Immature natural killer cell (primary cell): ENCODE results near the gene FOXJ3. TPM values are rescaled to one million over a fixed set of nuclear protein-coding genes. Genes with fewer than 3 reads are reported as not detected.

ENCODE experiments used
- DNase-seq, 3 donors: peaks; one replicate each; pipeline ENCODE4 v3.0.0; 2022; ENCODE audit warnings: mixed read lengths in 1 of 3
- H3K27ac Mint-ChIP-seq, 6 donors: one replicate each; pipeline ENCODE4 v1.8.0; 2020; ENCODE audit warnings: mixed read lengths in 6 of 6, mild to moderate bottlenecking in 5 of 6, inconsistent platforms in 4 of 6, moderate library complexity in 3 of 6
- H3K27me3 Mint-ChIP-seq, 3 donors: one replicate each; pipeline ENCODE4 v1.8.0; 2020 to 2021; ENCODE audit warnings: low read depth in 3 of 3, mild to moderate bottlenecking in 3 of 3, mixed read lengths in 3 of 3, moderate library complexity in 3 of 3, inconsistent platforms in 1 of 3
- H3K36me3 Mint-ChIP-seq, 3 donors: one replicate each; pipeline ENCODE4 v1.8.0; 2020; ENCODE audit warnings: mixed read lengths in 3 of 3, inconsistent platforms in 2 of 3, mild to moderate bottlenecking in 2 of 3
- H3K4me1 Mint-ChIP-seq, 2 donors: one replicate each; pipeline ENCODE4 v1.8.0; 2020; ENCODE audit warnings: inconsistent platforms in 2 of 2, mild to moderate bottlenecking in 2 of 2, mixed read lengths in 2 of 2, moderate library complexity in 1 of 2
- H3K4me3 Mint-ChIP-seq, 5 donors: one replicate each; pipeline ENCODE4 v1.8.0; 2020; ENCODE audit warnings: mild to moderate bottlenecking in 5 of 5, mixed read lengths in 5 of 5, inconsistent platforms in 3 of 5, moderate library complexity in 3 of 5
- H3K9me3 Mint-ChIP-seq, 6 donors: one replicate each; pipeline ENCODE4 v1.8.0; 2020; ENCODE audit warnings: mild to moderate bottlenecking in 6 of 6, mixed read lengths in 6 of 6, inconsistent platforms in 4 of 6, moderate library complexity in 3 of 6
- polyA plus RNA-seq, 3 donors: library from polyadenylated mRNA; unstranded; fragments of 300-500 nt; fragmentation: Illumina TruSeq; gene quantifications; one replicate each; pipeline ENCODE4 v1.2.3, GENCODE V29; 2021

FOXJ3 gene
- polyA plus RNA-seq, 3 donors from 2014 or later, result 16.3 to 32.3 (median 24.5) TPM

DNA sequence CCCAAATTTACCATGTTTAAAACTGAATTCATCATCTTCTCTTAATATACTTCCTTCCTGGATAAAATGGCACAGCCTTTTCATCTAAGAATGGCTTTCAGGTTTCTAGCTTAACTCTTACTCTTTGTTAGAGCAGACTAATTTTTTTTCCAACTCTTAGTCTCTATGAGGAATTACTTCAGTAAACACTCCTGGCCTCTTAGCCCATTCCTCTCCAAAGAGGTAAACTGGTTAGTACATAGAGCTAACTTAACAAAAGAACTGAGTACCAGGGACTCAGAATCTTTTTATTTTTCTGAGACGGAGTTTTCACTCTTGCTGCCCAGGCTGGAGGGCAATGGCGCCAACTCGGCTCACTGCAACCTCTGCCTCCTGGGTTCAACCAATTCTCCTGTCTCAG, 21.1 kb downstream of the FOXJ3 start:
- Mint-ChIP-seq H3K4me3 (no peak overlapping the region), H3K36me3 (peaks cover 0 to 9% (median 0%) of the 10 kb centered on the region in 3 donors), H3K27ac (no peak overlapping the region), H3K4me1 (peaks cover 77 to 92% of the 10 kb centered on the region in 2 donors), H3K27me3 (peaks cover 0 to 1% (median 0%) of the 10 kb centered on the region in 3 donors), H3K9me3 (no peaks in the 10 kb centered on the region)
- no peak for DNase-seq

DNA sequence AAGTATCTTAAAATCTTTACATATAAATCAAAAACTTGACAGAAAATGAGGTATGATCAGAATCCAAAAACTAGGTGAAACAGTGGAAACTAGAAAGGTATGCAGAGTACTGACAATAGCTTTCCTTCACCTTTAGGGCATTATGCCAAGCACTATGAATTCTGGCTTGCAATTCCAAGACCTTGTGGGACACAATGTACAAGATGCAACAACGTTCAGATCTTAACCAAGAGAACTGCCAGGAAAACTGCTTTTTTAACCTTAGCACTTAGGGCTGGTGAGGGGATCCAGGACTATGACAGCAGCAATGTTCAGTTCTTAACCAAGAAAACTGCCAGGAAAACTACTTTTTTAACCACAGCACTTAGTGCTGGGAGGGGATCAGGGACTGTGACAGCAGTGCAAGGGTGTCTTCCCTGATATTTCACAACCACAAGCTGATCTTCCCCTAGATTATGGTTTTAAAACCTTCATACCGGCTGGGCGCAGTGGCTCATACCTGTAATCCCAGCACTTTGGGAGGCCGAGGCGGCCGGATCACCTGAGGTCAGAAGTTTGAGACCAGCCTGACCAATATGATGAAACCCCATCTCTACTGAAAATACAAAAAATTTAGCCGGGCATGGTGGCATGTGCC, 22.3 kb downstream of the FOXJ3 start:
- Mint-ChIP-seq H3K9me3 (no peaks in the 10 kb centered on the region), H3K4me1 (peaks cover 71 to 92% of the 10 kb centered on the region in 2 donors), H3K27ac (peak overlapping the region in 2 of 6 donors; percentile 8 to 13), H3K36me3 (peaks cover 0 to 9% (median 0%) of the 10 kb centered on the region in 3 donors), H3K27me3 (peaks cover 0 to 1% (median 0%) of the 10 kb centered on the region in 3 donors), H3K4me3 (no peak overlapping the region)
- no peak for DNase-seq

DNA sequence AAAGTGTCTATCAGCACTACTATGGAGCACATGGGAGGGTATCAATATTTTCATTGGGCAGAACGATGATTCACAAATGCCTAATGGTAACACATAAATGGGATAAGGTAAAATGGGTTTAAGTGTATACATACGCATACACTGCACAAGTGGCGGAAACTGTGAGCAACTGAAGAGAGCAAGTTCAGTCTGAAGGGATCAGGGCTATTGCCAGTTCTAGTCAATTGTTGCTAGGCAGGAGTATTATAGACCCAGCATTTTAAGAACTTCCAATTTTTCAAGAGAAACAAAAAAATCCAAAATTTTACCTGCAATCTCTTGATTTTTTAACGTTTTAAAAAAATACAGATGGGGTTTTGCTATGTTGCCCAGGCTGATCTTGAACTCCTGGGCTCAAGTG, 23.1 kb downstream of the FOXJ3 start:
- Mint-ChIP-seq H3K36me3 (peaks cover 0 to 9% (median 0%) of the 10 kb centered on the region in 3 donors), H3K9me3 (no peaks in the 10 kb centered on the region), H3K27ac (no peak overlapping the region), H3K4me1 (peaks cover 64 to 91% of the 10 kb centered on the region in 2 donors), H3K4me3 (no peak overlapping the region), H3K27me3 (peaks cover 0 to 1% (median 0%) of the 10 kb centered on the region in 3 donors)
- no peak for DNase-seq

DNA sequence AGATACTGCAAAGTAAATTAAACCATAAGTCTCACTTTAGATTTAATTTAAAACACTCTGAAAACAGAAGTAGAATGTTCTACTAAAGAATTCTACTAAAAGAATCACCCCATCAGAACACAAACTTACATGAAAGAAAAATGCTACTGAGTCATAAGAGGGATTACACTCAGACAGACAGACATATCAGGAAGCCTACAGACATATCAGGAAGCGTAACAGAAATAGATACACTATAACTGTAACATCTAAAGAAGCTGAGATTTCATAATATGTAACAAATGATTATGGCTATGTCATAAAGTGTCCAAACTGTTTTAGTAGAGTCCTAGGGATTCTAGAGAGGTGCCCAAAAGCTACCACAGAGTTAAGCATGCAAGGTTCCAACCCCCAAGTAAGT, 23.9 kb downstream of the FOXJ3 start:
- Mint-ChIP-seq H3K36me3 (peaks cover 0 to 9% (median 0%) of the 10 kb centered on the region in 3 donors), H3K27ac (peak overlapping the region in 1 of 6 donors; percentile 7), H3K27me3 (peaks cover 0 to 1% (median 0%) of the 10 kb centered on the region in 3 donors), H3K4me3 (no peak overlapping the region), H3K9me3 (no peaks in the 10 kb centered on the region), H3K4me1 (peaks cover 58 to 86% of the 10 kb centered on the region in 2 donors)
- DNase-seq, result no peak

DNA sequence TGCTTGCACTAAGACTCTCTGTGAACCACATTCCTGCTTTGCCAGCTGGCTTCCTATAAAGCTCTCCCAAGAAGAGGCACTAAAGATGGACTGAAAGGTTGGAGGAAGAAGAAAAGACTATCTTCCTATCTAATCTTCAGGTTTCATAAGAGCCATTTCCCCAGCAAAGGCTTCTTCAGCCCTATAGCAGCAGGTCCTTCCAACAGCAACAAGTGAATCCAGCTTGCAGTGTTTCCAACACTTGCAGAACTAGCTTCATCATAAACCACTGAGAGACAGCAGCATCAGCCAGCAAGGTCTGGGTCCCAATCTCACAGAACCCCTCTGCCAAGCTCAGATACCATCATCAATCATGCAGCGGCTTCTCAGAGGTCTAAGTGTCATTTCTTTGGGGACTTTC, 28.1 kb downstream of the FOXJ3 start:
- H3K4me3 Mint-ChIP-seq, result no peak overlapping the region
- peaks cover 0 to 1% (median 0%) of the 10 kb centered on the region in 3 donors for H3K27me3 Mint-ChIP-seq
- H3K9me3 Mint-ChIP-seq, result peaks cover 0 to 2% (median under 1%) of the 10 kb centered on the region in 6 donors
- no peak for DNase-seq
- H3K4me1 Mint-ChIP-seq, result peaks cover 40 to 75% of the 10 kb centered on the region in 2 donors
- H3K27ac Mint-ChIP-seq, result peak overlapping the region in 1 of 6 donors; percentile 55
- H3K36me3 Mint-ChIP-seq, result peaks cover 1 to 11% (median 2%) of the 10 kb centered on the region in 3 donors

DNA sequence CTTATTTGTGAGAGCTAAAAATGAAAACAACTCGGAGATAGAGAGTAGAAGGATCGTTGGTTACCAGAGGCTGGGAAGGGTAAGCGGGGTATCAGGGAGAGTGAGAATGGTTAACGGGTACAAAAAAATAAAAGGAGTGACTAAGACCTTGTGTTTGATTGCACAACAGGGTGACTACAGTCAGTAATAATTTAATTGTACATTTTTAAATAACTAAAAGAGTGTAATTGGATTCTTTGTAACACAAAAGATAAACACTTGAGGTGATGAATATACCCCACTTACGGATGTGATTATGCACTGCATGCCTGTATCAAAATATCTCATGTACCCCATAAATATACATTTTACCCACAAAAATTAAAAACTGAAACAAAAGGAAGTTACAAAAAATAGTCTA, 29.4 kb downstream of the FOXJ3 start:
- H3K27ac Mint-ChIP-seq, result peak overlapping the region in 2 of 6 donors; percentile 37 to 54
- H3K36me3 Mint-ChIP-seq, result peaks cover 8 to 13% (median 9%) of the 10 kb centered on the region in 3 donors
- peaks cover 29 to 62% of the 10 kb centered on the region in 2 donors for H3K4me1 Mint-ChIP-seq

DNA sequence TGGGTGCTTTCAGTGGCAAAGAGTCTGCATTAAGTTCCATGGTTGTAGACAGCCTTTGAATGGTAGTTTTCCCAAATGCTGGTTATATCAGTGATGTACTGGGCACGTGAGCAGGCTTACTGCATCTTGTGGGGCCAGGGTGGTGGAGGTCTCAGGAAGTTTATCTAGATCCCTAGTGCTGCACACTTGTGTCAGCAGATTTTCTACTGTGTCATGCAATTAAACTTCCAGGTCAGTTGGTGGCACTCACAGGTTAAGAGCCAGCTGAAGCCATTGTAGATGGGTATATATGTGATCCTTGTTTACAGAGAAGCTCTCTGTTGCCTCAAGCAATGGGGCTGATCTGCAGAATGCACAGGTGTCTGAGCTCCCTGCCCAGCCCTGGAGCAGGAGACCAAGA, 33.0 kb downstream of the FOXJ3 start:
- no peak overlapping the region for H3K27ac Mint-ChIP-seq
- peaks cover 1 to 8% (median 6%) of the 10 kb centered on the region in 6 donors for H3K9me3 Mint-ChIP-seq
- DNase-seq, result no peak
- H3K4me3 Mint-ChIP-seq, result no peak overlapping the region
- peaks cover 32 to 57% of the 10 kb centered on the region in 2 donors for H3K4me1 Mint-ChIP-seq
- H3K27me3 Mint-ChIP-seq, result peaks cover 0 to 5% (median 0%) of the 10 kb centered on the region in 3 donors
- H3K36me3 Mint-ChIP-seq, result peaks cover 8 to 9% (median 9%) of the 10 kb centered on the region in 3 donors

More for the DNA sequence above, 29.4 kb downstream of the FOXJ3 start:
- Mint-ChIP-seq H3K9me3 (peaks cover 0 to 8% (median 6%) of the 10 kb centered on the region in 6 donors), H3K27me3 (peaks cover 0 to 3% (median 0%) of the 10 kb centered on the region in 3 donors), H3K4me3 (no peak overlapping the region)
- DNase-seq, result no peak

DNA sequence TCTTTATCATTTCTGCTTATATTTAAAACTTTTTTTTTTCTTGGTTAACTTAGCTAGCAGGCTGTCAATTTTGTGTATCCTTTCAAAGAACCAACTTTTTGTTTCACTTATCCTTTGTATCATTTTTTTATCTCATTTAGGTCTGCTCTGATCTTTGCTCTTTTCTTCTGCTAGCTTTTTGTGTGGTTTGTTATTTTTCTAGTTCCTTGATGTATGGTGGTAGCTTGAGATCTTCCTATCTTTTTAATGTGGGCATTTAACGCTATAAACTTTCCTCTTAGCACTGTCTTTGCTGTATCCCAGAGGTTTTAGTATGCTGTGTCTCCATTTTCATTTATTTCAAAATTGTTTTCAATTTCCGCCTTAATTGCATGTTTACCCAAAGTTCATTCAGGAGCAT, 36.5 kb downstream of the FOXJ3 start:
- peaks cover 17 to 58% of the 10 kb centered on the region in 2 donors for H3K4me1 Mint-ChIP-seq
- peaks cover 8 to 9% (median 9%) of the 10 kb centered on the region in 3 donors for H3K36me3 Mint-ChIP-seq
- peaks cover 1 to 8% (median 6%) of the 10 kb centered on the region in 6 donors for H3K9me3 Mint-ChIP-seq
- H3K27ac Mint-ChIP-seq, result peak overlapping the region in 1 of 6 donors; percentile 46
- peaks cover 0 to 3% (median 0%) of the 10 kb centered on the region in 3 donors for H3K27me3 Mint-ChIP-seq
- H3K4me3 Mint-ChIP-seq, result peak overlapping the region in 1 of 5 donors; percentile 8
- DNase-seq, result no peak

DNA sequence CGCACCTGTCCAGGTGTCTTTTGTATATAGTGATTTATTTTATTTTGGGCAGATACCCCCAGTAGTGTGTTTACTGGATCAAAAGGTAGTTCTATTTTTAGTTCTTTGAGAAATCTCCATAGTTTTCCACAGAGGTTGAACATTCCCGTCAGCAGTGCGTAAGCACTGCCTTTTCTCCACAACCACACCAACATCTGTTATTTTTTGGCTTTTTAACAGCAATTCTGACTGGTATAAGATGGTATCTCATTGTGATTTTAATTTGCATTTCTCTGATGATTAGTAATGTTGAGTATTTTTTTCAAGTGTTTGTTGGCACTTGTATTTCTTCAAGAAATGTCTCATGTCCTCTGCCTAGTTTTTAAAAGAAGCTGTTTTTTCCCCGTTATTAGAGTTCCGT, 39.2 kb downstream of the FOXJ3 start:
- H3K27me3 Mint-ChIP-seq, result peaks cover 0 to 2% (median 0%) of the 10 kb centered on the region in 3 donors
- DNase-seq, result no peak
- H3K9me3 Mint-ChIP-seq, result peaks cover 0 to 2% (median 0%) of the 10 kb centered on the region in 6 donors
- no peak overlapping the region for H3K4me3 Mint-ChIP-seq
- peaks cover 28 to 73% of the 10 kb centered on the region in 2 donors for H3K4me1 Mint-ChIP-seq
- no peaks in the 10 kb centered on the region for H3K36me3 Mint-ChIP-seq
- H3K27ac Mint-ChIP-seq, result no peak overlapping the region

DNA sequence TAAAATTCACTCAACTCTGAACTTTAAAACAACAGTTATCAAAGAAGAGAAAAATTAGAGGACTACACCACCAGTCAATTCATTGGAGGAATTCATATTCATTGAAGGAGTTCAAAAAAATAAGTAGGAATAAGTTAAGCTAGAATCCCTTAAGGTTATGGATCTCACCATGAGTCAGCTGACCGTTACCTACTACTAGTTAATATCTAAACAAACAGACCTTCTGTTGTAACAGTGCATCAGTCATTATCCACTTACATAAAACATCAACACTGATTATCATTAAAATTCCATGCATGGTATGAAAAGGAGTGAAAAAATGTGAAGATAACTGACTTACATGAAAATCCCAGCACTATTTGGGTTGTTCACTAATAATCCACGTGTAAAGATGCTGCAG, 44.9 kb downstream of the FOXJ3 start:
- Mint-ChIP-seq H3K9me3 (no peaks in the 10 kb centered on the region), H3K27ac (peak overlapping the region in 1 of 6 donors; percentile 19), H3K4me3 (no peak overlapping the region), H3K36me3 (no peaks in the 10 kb centered on the region), H3K4me1 (peaks cover 26 to 61% of the 10 kb centered on the region in 2 donors), H3K27me3 (no peaks in the 10 kb centered on the region)
- DNase-seq, result no peak

DNA sequence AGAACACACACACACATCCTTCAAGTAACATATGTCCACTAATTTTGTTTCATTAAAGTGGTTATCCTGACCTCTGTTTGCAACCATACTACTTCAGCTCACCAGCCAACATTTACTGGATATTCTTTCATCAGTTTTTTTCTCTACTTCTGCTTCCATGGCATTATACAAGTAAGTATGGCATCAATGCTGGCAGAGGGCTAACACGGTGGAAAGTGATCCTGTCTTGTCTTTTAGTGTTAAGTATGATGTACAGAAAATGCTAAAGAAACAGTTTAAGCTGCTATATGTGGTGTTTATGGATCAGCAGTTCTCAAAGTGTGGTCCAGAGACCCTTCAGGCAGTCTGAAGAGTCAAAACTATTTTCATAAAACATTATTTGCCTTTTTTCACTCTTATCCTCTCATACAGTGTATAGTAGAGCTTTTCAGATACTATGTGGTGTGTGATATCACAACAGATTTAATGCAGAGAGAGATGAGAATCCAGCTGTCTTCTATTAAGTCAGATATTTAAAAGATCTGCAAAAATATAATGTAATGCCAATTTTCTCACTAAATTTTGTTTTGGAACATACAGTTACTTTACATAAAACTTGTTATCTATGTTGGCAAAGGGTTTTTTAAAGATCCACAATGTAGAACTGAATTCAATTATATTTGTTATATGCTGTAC, 46.6 kb downstream of the FOXJ3 start:
- peaks cover 28 to 56% of the 10 kb centered on the region in 2 donors for H3K4me1 Mint-ChIP-seq
- no peaks in the 10 kb centered on the region for H3K27me3 Mint-ChIP-seq
- H3K4me3 Mint-ChIP-seq, result no peak overlapping the region
- H3K36me3 Mint-ChIP-seq, result no peaks in the 10 kb centered on the region
- DNase-seq, result no peak
- no peaks in the 10 kb centered on the region for H3K9me3 Mint-ChIP-seq
- no peak overlapping the region for H3K27ac Mint-ChIP-seq

DNA sequence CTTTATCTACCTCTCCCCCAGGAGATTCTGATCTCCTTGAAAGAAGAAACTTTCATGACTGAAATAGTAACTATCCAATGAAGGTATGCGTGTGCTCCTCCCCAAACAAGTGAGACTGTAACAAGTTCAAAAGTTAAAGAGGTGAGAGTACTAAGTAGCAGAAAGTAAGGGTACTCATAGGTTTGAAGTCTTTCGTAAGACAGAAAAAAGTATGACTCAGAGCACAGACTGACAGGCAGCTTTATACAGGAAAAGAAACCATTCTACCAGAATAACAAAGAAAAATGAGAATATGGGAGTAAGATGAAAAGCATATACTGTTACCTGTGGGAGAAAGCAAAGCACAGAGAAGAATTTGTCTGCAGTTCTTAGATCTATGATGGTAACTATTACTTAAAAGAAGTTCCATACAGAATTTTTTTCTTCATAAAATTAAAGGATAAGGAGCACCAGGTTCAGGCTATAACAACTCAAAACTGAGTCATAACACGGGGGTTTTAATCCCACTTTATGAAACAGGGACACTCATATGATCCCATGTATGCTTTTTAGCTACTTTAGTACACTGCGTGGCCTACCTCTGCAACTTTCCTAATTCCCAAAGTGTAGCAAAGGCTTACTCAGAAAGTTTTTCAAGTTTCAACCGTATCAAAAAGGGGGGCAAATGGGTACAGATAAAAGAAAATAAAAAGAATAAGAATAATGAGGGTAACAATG, 52.0 kb downstream of the FOXJ3 start:
- H3K9me3 Mint-ChIP-seq, result no peaks in the 10 kb centered on the region
- H3K27ac Mint-ChIP-seq, result peak overlapping the region in 2 of 6 donors; percentile 7 to 35
- H3K4me1 Mint-ChIP-seq, result peaks cover 38 to 62% of the 10 kb centered on the region in 2 donors
- H3K27me3 Mint-ChIP-seq, result no peaks in the 10 kb centered on the region
- H3K4me3 Mint-ChIP-seq, result no peak overlapping the region
- peaks cover 0 to 5% (median 5%) of the 10 kb centered on the region in 3 donors for H3K36me3 Mint-ChIP-seq
- DNase-seq, result no peak

DNA sequence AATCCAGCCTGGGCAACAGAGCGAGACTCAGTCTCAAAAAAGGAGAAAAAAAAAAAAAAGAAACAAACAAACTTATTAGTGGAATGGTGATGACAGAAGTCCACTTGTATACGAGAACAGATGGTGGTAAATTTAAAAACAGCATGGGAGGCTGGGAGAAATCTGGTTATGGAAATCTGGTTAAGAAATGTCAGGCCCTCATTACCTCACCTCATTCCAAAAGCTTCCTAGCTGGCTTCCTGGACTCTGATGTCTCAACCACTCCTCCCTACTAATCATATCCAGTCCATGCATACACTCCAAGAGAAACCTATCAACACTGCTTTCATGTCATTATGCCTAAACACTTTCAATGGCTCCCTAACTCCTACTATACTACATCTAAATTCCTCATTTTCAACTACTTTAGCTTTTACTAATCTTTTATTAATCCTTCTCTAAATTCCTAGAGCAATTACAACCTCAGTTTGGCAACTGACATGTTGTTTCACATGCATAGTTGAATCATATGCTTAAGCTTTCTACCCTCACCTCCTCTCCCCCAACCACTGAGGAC, 52.9 kb downstream of the FOXJ3 start:
- H3K27ac Mint-ChIP-seq, result peak overlapping the region in 1 of 6 donors; percentile 7
- H3K4me1 Mint-ChIP-seq, result peaks cover 39 to 63% of the 10 kb centered on the region in 2 donors
- H3K9me3 Mint-ChIP-seq, result no peaks in the 10 kb centered on the region
- H3K36me3 Mint-ChIP-seq, result peaks cover 0 to 7% (median 7%) of the 10 kb centered on the region in 3 donors
- H3K4me3 Mint-ChIP-seq, result no peak overlapping the region
- no peak for DNase-seq
- no peaks in the 10 kb centered on the region for H3K27me3 Mint-ChIP-seq
